ENCODE results near the gene PHKB. TPM values are rescaled to one million over a fixed set of nuclear protein-coding genes. Genes with fewer than 3 reads are reported as not detected.

PHKB gene
- total RNA-seq, 1 donor from 2014 or later = 195 TPM

GRCh38 chr16:47732523-47733111 lies 271.5 kb downstream of the PHKB start:
- no peak for DNase-seq

- no peak for DNase-seq
Observed at GRCh38 chr16:47734081-47734857, 273.1 kb downstream of the PHKB start.

GRCh38 chr16:47734987-47735594 lies 274.0 kb downstream of the PHKB start:
- no peak for DNase-seq

GRCh38 chr16:47750371-47750770 lies 289.2 kb downstream of the PHKB start:
- DNase-seq = no peak

Small RNA genes within 50 kb of the gene (small RNA-seq; reads per million reads assigned to genes)
- not detected for gene RNA5SP425

Other genes starting within 250 kb of the PHKB start
- gene ITFG1, start 268 bp upstream of the PHKB start, total RNA-seq = 187 TPM